Astrocyte (in vitro differentiated cells and primary cell): ENCODE measurements around the gene PATJ. TPM values are rescaled to one million over a fixed set of nuclear protein-coding genes. Genes with fewer than 3 reads are reported as not detected.

Experiments used
- DNase-seq: peaks from one replicate; pipeline ENCODE4 v3.0.0-alpha.2; 2010; ENCODE audit warnings: low read depth
- FAIRE-seq: peaks from 2 replicates; lab custom pipeline; 2011; peaks lifted over from hg19 to GRCh38; lab: Jason Lieb, UNC
- H2AFZ ChIP-seq: 2 replicates; pipeline ENCODE4 v1.6.0; 2012; ENCODE audit warnings: low read depth, low read length, inconsistent platforms
- H3K27ac ChIP-seq: 2 replicates; pipeline ENCODE4 v1.5.1; 2011; ENCODE audit warnings: low read depth, low read length, inconsistent platforms
- H3K27me3 ChIP-seq: 2 replicates; pipeline ENCODE4 v1.6.0; 2011; ENCODE audit warnings: low read length, inconsistent platforms; ENCODE audit not compliant: insufficient read depth
- H3K36me3 ChIP-seq: 2 replicates; pipeline ENCODE4 v1.5.1; 2011; ENCODE audit warnings: low read length, inconsistent platforms; ENCODE audit not compliant: insufficient read depth
- H3K4me1 ChIP-seq: 2 replicates; pipeline ENCODE4 v1.5.1; 2011; ENCODE audit warnings: low read length, inconsistent platforms; ENCODE audit not compliant: insufficient read depth
- H3K4me2 ChIP-seq: 2 replicates; pipeline ENCODE4 v1.6.0; 2012; ENCODE audit warnings: low read length, inconsistent platforms
- H3K4me3 ChIP-seq: 2 replicates; pipeline ENCODE4 v1.5.1; 2011; ENCODE audit warnings: low read depth, mild to moderate bottlenecking, low read length, inconsistent platforms; ENCODE audit not compliant: insufficient read depth
- H3K79me2 ChIP-seq: 2 replicates; pipeline ENCODE4 v1.6.0; 2012; ENCODE audit warnings: mild to moderate bottlenecking, low read length, inconsistent platforms; ENCODE audit not compliant: insufficient read depth
- H3K9ac ChIP-seq: 2 replicates; pipeline ENCODE4 v1.6.0; 2012; ENCODE audit warnings: mild to moderate bottlenecking, low read length, inconsistent platforms
- H3K9me3 ChIP-seq: 2 replicates; pipeline ENCODE4 v1.5.1; 2012; ENCODE audit warnings: low read depth, mild to moderate bottlenecking, low read length, inconsistent platforms; ENCODE audit not compliant: insufficient read depth
- H4K20me1 ChIP-seq: 2 replicates; pipeline ENCODE4 v1.6.0; 2012; ENCODE audit warnings: low read length, inconsistent platforms; ENCODE audit not compliant: insufficient read depth
- H3K27ac Mint-ChIP-seq: one replicate; pipeline ENCODE4 v1.8.0; 2021; ENCODE audit warnings: mild to moderate bottlenecking, mixed read lengths; ENCODE audit not compliant: unreplicated experiment
- H3K27me3 Mint-ChIP-seq: one replicate; pipeline ENCODE4 v1.8.0; 2021; ENCODE audit warnings: low read depth, mixed read lengths; ENCODE audit not compliant: unreplicated experiment
- H3K36me3 Mint-ChIP-seq: one replicate; pipeline ENCODE4 v1.8.0; 2021; ENCODE audit warnings: low read depth, mixed read lengths; ENCODE audit not compliant: unreplicated experiment
- H3K4me1 Mint-ChIP-seq: one replicate; pipeline ENCODE4 v1.8.0; 2021; ENCODE audit warnings: low read depth, mixed read lengths; ENCODE audit not compliant: unreplicated experiment
- H3K4me3 Mint-ChIP-seq: one replicate; pipeline ENCODE4 v1.8.0; 2021; ENCODE audit warnings: mild to moderate bottlenecking, moderate library complexity, mixed read lengths; ENCODE audit not compliant: unreplicated experiment
- H3K9me3 Mint-ChIP-seq: one replicate; pipeline ENCODE4 v1.8.0; 2021; ENCODE audit warnings: mild to moderate bottlenecking, mixed read lengths; ENCODE audit not compliant: unreplicated experiment
- EZH2 ChIP-seq: IDR thresholded peaks from 2 replicates; pipeline ENCODE4 v1.6.1; 2012; ENCODE audit warnings: mild to moderate bottlenecking, low read length, inconsistent platforms; ENCODE audit not compliant: insufficient read depth
- total RNA-seq: library from RNA; stranded (reverse); gene quantifications from 2 replicates; pipeline ENCODE4 v1.2.1, GENCODE V29; 2021
- TF ChIP-seq, protein P1 (sequence below): IDR thresholded peaks from 2 replicates; pipeline ENCODE4 v1.5.1; 2011; ENCODE audit warnings: low read depth, mild to moderate bottlenecking, inconsistent platforms, low read length, moderate library complexity; ENCODE audit not compliant: insufficient read depth

Gene PATJ
- total RNA-seq, 1 donor from 2014 or later = 11.0 TPM

DNA sequence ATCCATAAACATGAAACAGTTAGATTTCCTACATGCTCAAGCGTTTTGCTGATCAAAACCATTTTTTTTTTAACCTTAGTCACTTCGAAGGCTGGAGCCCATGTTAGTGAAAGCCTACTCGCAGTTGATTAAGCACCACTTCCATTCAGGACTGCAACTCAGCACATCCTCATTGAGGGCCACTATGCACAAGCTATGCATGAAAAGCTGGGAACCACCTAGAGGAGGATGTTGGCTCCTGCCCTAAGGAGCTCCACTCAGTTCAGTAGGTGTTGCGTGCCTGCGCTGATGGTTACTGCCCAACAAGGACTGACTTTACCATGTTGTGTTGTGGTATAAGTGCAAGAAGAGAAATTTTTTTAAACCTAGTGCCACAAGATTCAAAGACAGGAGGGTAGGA lies 271.0 kb downstream of the PATJ start:
- no peak overlapping the region for H3K4me3 ChIP-seq
- H3K9me3 ChIP-seq = no peaks in the 10 kb centered on the region
- DNase-seq (no peak), FAIRE-seq (no peak)
- H2AFZ ChIP-seq = no peak overlapping the region
- no peak for TF ChIP-seq EZH2
- TF ChIP-seq, protein P1, sequence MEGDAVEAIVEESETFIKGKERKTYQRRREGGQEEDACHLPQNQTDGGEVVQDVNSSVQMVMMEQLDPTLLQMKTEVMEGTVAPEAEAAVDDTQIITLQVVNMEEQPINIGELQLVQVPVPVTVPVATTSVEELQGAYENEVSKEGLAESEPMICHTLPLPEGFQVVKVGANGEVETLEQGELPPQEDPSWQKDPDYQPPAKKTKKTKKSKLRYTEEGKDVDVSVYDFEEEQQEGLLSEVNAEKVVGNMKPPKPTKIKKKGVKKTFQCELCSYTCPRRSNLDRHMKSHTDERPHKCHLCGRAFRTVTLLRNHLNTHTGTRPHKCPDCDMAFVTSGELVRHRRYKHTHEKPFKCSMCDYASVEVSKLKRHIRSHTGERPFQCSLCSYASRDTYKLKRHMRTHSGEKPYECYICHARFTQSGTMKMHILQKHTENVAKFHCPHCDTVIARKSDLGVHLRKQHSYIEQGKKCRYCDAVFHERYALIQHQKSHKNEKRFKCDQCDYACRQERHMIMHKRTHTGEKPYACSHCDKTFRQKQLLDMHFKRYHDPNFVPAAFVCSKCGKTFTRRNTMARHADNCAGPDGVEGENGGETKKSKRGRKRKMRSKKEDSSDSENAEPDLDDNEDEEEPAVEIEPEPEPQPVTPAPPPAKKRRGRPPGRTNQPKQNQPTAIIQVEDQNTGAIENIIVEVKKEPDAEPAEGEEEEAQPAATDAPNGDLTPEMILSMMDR = no peak
- no peaks in the 10 kb centered on the region for H3K36me3 ChIP-seq
- H4K20me1 ChIP-seq = no peaks in the 10 kb centered on the region
- H3K4me3 Mint-ChIP-seq = no peak overlapping the region
- no peak overlapping the region for H3K4me2 ChIP-seq
- no peaks in the 10 kb centered on the region for H3K4me1 ChIP-seq
- H3K27ac ChIP-seq = no peak overlapping the region
- no peaks in the 10 kb centered on the region for H3K79me2 ChIP-seq
- no peaks in the 10 kb centered on the region for H3K36me3 Mint-ChIP-seq
- no peaks in the 10 kb centered on the region for H3K9me3 Mint-ChIP-seq
- H3K4me1 Mint-ChIP-seq = no peaks in the 10 kb centered on the region
- H3K9ac ChIP-seq = no peak overlapping the region
- no peak overlapping the region for H3K27ac Mint-ChIP-seq
- no peaks in the 10 kb centered on the region for H3K27me3 ChIP-seq
- H3K27me3 Mint-ChIP-seq = no peaks in the 10 kb centered on the region

DNA sequence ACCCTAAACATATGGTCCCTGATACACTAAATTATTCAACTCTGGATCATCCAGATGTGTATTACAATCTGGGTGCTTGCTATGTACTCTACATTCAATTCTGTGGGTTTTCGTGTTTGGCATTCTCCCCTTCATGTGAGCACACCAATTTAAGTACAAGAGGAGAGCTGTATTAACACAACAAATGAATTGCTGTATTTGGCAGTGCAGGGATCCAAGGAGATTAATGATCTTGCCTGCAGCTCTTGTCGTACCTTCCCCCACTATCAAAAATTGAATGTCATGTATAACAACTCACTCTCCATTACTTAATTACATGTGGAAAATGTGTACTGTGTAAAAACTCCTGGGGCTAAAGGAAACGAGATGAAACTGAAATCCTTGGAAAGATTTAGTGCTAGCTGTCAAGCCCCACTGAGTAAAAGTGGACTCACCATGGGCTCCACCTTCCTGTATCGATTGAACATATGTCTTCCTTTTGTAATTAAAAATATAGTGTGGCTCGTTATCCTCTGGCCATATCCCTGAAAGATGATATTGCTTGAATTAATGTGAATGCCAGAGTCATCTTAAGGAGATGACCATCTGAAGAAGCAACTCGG lies 280.2 kb downstream of the PATJ start:
- Histone ChIP-seq H3K27me3 (no peaks in the 10 kb centered on the region), H3K4me2 (no peak overlapping the region), H3K4me1 (no peaks in the 10 kb centered on the region), H3K4me3 (no peak overlapping the region), H3K9ac (no peak overlapping the region), H3K79me2 (no peaks in the 10 kb centered on the region), H3K9me3 (no peaks in the 10 kb centered on the region), H3K27ac (no peak overlapping the region), H4K20me1 (no peaks in the 10 kb centered on the region), H2AFZ (no peak overlapping the region), H3K36me3 (no peaks in the 10 kb centered on the region)
- H3K4me3 Mint-ChIP-seq = no peak overlapping the region
- H3K9me3 Mint-ChIP-seq = no peaks in the 10 kb centered on the region
- no peaks in the 10 kb centered on the region for H3K27me3 Mint-ChIP-seq
- no peak for DNase-seq
- no peaks in the 10 kb centered on the region for H3K4me1 Mint-ChIP-seq
- FAIRE-seq = no peak
- TF ChIP-seq, protein P1 = no peak
- TF ChIP-seq EZH2 = no peak
- no peaks in the 10 kb centered on the region for H3K36me3 Mint-ChIP-seq
- H3K27ac Mint-ChIP-seq = no peak overlapping the region

DNA sequence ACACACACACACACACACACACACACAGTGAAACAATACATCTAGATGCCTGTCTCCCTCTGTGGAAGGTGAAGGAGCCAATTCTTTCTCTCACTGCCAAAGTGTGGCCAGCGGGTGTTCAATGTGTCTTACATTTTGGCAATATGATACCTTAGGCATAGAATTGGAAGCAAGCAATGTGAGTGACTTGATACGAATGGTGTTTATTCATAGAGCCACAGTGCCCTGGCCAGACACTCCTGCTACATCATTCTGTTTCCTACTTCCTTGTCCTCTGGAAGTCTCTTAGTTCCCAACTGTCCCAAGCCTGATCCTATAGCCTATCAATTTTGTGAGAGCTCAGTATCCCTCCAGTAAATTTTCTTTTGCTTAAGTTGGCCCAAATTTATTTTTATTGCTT lies 282.4 kb downstream of the PATJ start:
- Histone ChIP-seq H2AFZ (no peak overlapping the region), H3K9me3 (no peaks in the 10 kb centered on the region), H3K27ac (no peak overlapping the region), H3K79me2 (no peaks in the 10 kb centered on the region), H3K4me3 (no peak overlapping the region), H3K27me3 (no peaks in the 10 kb centered on the region), H3K36me3 (no peaks in the 10 kb centered on the region), H3K4me2 (no peak overlapping the region), H3K4me1 (no peaks in the 10 kb centered on the region), H4K20me1 (no peaks in the 10 kb centered on the region), H3K9ac (no peak overlapping the region)
- no peaks in the 10 kb centered on the region for H3K36me3 Mint-ChIP-seq
- no peak overlapping the region for H3K27ac Mint-ChIP-seq
- H3K27me3 Mint-ChIP-seq = no peaks in the 10 kb centered on the region
- TF ChIP-seq, protein P1 = no peak
- TF ChIP-seq EZH2 = no peak
- H3K4me3 Mint-ChIP-seq = no peak overlapping the region
- DNase-seq (no peak), FAIRE-seq (no peak)
- H3K4me1 Mint-ChIP-seq = no peaks in the 10 kb centered on the region
- no peaks in the 10 kb centered on the region for H3K9me3 Mint-ChIP-seq
